HEK293 (cell line): ENCODE data around the gene STYXL1.
A peak's percentile ranks its signal among the peaks of the same experiment; 100 is the strongest.

Source experiments
- CTCF ChIA-PET: fragments of 350-600 bp; formaldehyde crosslinking; extraction: SDS; loops from one replicate; lab custom pipeline; 2021; ENCODE audit warnings: antibody characterized with exemption; lab: Yijun Ruan, JAX
- POLR2A ChIA-PET: fragments of 300-600 bp; formaldehyde crosslinking; extraction: SDS; loops from one replicate; lab custom pipeline; 2020; ENCODE audit warnings: antibody characterized with exemption, inconsistent platforms; lab: Yijun Ruan, JAX
- H3K27ac ChIP-seq: fragments of 200-500 bp; sonication (Bioruptor generic); 2 replicates; pipeline ENCODE4 v1.5.1; 2014; ENCODE audit warnings: low read depth, low read length, control low read depth, inconsistent platforms; ENCODE audit errors: extremely low read depth
- H3K36me3 ChIP-seq, 2 experiments: fragments of 200-500 bp in 1 of 2; sonication (Bioruptor generic) in 1 of 2; 1 replicate in 1 of 2; 2 replicates in 1 of 2; pipeline ENCODE4 v1.5.1; 2014 to 2017; ENCODE audit warnings: inconsistent platforms in 2 of 2, low read length in 2 of 2; ENCODE audit not compliant: control insufficient read depth in 2 of 2, insufficient read depth in 1 of 2
- H3K4me1 ChIP-seq: fragments of 200-500 bp; sonication (Bioruptor generic); 2 replicates; pipeline ENCODE4 v1.5.1; 2014; ENCODE audit warnings: mild to moderate bottlenecking, low read length, inconsistent platforms; ENCODE audit not compliant: control insufficient read depth, insufficient read depth
- H3K4me3 ChIP-seq: 2 replicates; pipeline ENCODE4 v1.5.1; 2011; ENCODE audit warnings: low read depth, mild to moderate bottlenecking, control low read depth, low read length, moderate library complexity
- H3K9me3 ChIP-seq: fragments of 200-500 bp; sonication (Bioruptor generic); 2 replicates; pipeline ENCODE4 v1.5.1; 2014; ENCODE audit warnings: low read depth, low read length, inconsistent platforms; ENCODE audit not compliant: control insufficient read depth, insufficient read depth
- BCL11B ChIP-seq: fragments of 450-650 bp; formaldehyde crosslinking; IDR thresholded peaks from 2 replicates; pipeline ENCODE4 v1.5.1; 2016; ENCODE audit warnings: low read depth, missing biosample characterization, missing genetic modification characterization
- HIC1 ChIP-seq: fragments of 450-650 bp; formaldehyde crosslinking; IDR thresholded peaks from 2 replicates; pipeline ENCODE4 v1.5.1; 2016; ENCODE audit warnings: missing biosample characterization, missing genetic modification characterization
- HOXD13 ChIP-seq: sonication (generic); formaldehyde crosslinking; IDR thresholded peaks from 2 replicates; pipeline ENCODE4 v1.8.0; 2022; ENCODE audit warnings: missing genetic modification reagents, borderline replicate concordance
- SCRT2 ChIP-seq: fragments of 450-650 bp; formaldehyde crosslinking; IDR thresholded peaks from 2 replicates; pipeline ENCODE4 v1.5.1; 2016; ENCODE audit warnings: missing biosample characterization, missing genetic modification characterization
- SP3 ChIP-seq: fragments of 450-650 bp; formaldehyde crosslinking; IDR thresholded peaks from 2 replicates; pipeline ENCODE4 v1.5.1; 2016; ENCODE audit warnings: missing biosample characterization, missing genetic modification characterization
- TSHZ1 ChIP-seq: fragments of 450-650 bp; formaldehyde crosslinking; IDR thresholded peaks from 2 replicates; pipeline ENCODE4 v1.5.1; 2016; ENCODE audit warnings: missing biosample characterization, missing genetic modification characterization, borderline replicate concordance
- ZBTB17 ChIP-seq: fragments of 450-650 bp; formaldehyde crosslinking; IDR thresholded peaks from 2 replicates; pipeline ENCODE4 v1.5.1; 2016; ENCODE audit warnings: missing biosample characterization, missing genetic modification characterization
- ZBTB7A ChIP-seq: fragments of 450-650 bp; formaldehyde crosslinking; IDR thresholded peaks from 2 replicates; pipeline ENCODE4 v1.5.1; 2016; ENCODE audit warnings: low read depth, missing biosample characterization, missing genetic modification characterization
- ZEB2 ChIP-seq: fragments of 450-650 bp; formaldehyde crosslinking; IDR thresholded peaks from 2 replicates; pipeline ENCODE4 v1.5.1; 2016; ENCODE audit warnings: missing biosample characterization, missing genetic modification characterization
- ZFP3 ChIP-seq: fragments of 450-650 bp; formaldehyde crosslinking; IDR thresholded peaks from 2 replicates; pipeline ENCODE4 v1.5.1; 2016; ENCODE audit warnings: low read depth, missing biosample characterization, missing genetic modification characterization
- ZFP37 ChIP-seq: fragments of 450-650 bp; formaldehyde crosslinking; IDR thresholded peaks from 2 replicates; pipeline ENCODE4 v1.5.1; 2016; ENCODE audit warnings: missing biosample characterization, missing genetic modification characterization
- ZFP69B ChIP-seq: fragments of 450-650 bp; formaldehyde crosslinking; IDR thresholded peaks from 2 replicates; pipeline ENCODE4 v1.5.1; 2016; ENCODE audit warnings: missing biosample characterization, missing genetic modification characterization
- ZIC2 ChIP-seq: fragments of 450-650 bp; formaldehyde crosslinking; IDR thresholded peaks from 2 replicates; pipeline ENCODE4 v1.5.1; 2016; ENCODE audit warnings: missing biosample characterization, missing genetic modification characterization
- ZNF132 ChIP-seq: fragments of 450-650 bp; formaldehyde crosslinking; IDR thresholded peaks from 2 replicates; pipeline ENCODE4 v1.5.1; 2017; ENCODE audit warnings: missing biosample characterization, missing genetic modification characterization, borderline replicate concordance
- ZNF133 ChIP-seq: fragments of 450-650 bp; formaldehyde crosslinking; IDR thresholded peaks from 2 replicates; pipeline ENCODE4 v1.5.1; 2016; ENCODE audit warnings: missing biosample characterization, missing genetic modification characterization
- ZNF146 ChIP-seq: fragments of 450-650 bp; formaldehyde crosslinking; IDR thresholded peaks from 2 replicates; pipeline ENCODE4 v1.5.1; 2016; ENCODE audit warnings: missing biosample characterization, missing genetic modification characterization
- ZNF202 ChIP-seq: fragments of 450-650 bp; formaldehyde crosslinking; IDR thresholded peaks from 2 replicates; pipeline ENCODE4 v1.5.1; 2016; ENCODE audit warnings: missing biosample characterization, missing genetic modification characterization, borderline replicate concordance
- ZNF214 ChIP-seq: fragments of 450-650 bp; formaldehyde crosslinking; IDR thresholded peaks from 2 replicates; pipeline ENCODE4 v1.5.1; 2017; ENCODE audit warnings: missing biosample characterization, mild to moderate bottlenecking, missing genetic modification characterization, borderline replicate concordance
- ZNF274 ChIP-seq, 2 experiments: fragments of 200-500 bp in 1 of 2; fragments of 450-650 bp in 1 of 2; sonication (Bioruptor generic) in 1 of 2; formaldehyde crosslinking in 1 of 2; IDR thresholded peaks; 2 replicates each; pipeline versions ENCODE4 v1.5.1 to v1.6.1; 2014 to 2016; ENCODE audit warnings: borderline replicate concordance in 1 of 2, inconsistent platforms in 1 of 2, low read length in 1 of 2, missing biosample characterization in 1 of 2, missing genetic modification characterization in 1 of 2
- ZNF302 ChIP-seq: fragments of 450-650 bp; formaldehyde crosslinking; IDR thresholded peaks from 2 replicates; pipeline ENCODE4 v1.5.1; 2016; ENCODE audit warnings: missing biosample characterization, missing genetic modification characterization, low read depth
- ZNF398 ChIP-seq: fragments of 450-650 bp; formaldehyde crosslinking; IDR thresholded peaks from 2 replicates; pipeline ENCODE4 v1.5.1; 2017; ENCODE audit warnings: missing biosample characterization, missing genetic modification characterization
- ZNF530 ChIP-seq: fragments of 450-650 bp; formaldehyde crosslinking; IDR thresholded peaks from 2 replicates; pipeline ENCODE4 v1.5.1; 2016; ENCODE audit warnings: low read depth, missing biosample characterization, missing genetic modification characterization
- ZNF660 ChIP-seq: fragments of 450-650 bp; IDR thresholded peaks from 2 replicates; pipeline ENCODE4 v1.5.1; 2018; ENCODE audit warnings: missing biosample characterization, mild to moderate bottlenecking, missing genetic modification characterization
- ZNF785 ChIP-seq: fragments of 450-650 bp; formaldehyde crosslinking; IDR thresholded peaks from 2 replicates; pipeline ENCODE4 v1.5.1; 2016; ENCODE audit warnings: missing biosample characterization, missing genetic modification characterization
- ZSCAN5A ChIP-seq: fragments of 450-650 bp; formaldehyde crosslinking; IDR thresholded peaks from 2 replicates; pipeline ENCODE4 v1.5.1; 2016; ENCODE audit warnings: missing biosample characterization, missing genetic modification characterization

The STYXL1 gene

GRCh38 chr7:76054123-76055120, 6.6 kb upstream of the STYXL1 start:
- POLR2A ChIA-PET: interaction anchor here (1.3 to 1.4 kb wide), 2 partner anchors 10 to 14 kb away, joined by 3 to 4 read pairs; no protein-coding TSS in a partner anchor
- H3K36me3 ChIP-seq: peaks cover 33 to 87% of the 10 kb centered on the region in 2 experiments
- H3K4me1 ChIP-seq: no peaks in the 10 kb centered on the region
- no peak overlapping the region for H3K27ac ChIP-seq
- TF ChIP-seq ZEB2: no peak
- TF ChIP-seq ZSCAN5A (tag by site-specific recombination): no peak
- no peak for TF ChIP-seq SP3
- TF ChIP-seq ZBTB17 (tag by site-specific recombination): 0 out of 2 replicates have a peak, but pooled peaks have one; percentile 33
- TF ChIP-seq ZNF660: 0 out of 2 replicates have a peak, but pooled peaks have one; percentile 24
- TF ChIP-seq ZIC2 (tag by site-specific recombination): peak; percentile 83
- TF ChIP-seq ZBTB7A: no peak
- peak; percentile 86 for TF ChIP-seq SCRT2 (tag by site-specific recombination)
- TF ChIP-seq ZNF785 (tag by site-specific recombination): no peak
- no peak for TF ChIP-seq ZNF133 (tag by site-specific recombination)
- no peak for TF ChIP-seq ZNF202
- H3K4me3 ChIP-seq: no peak overlapping the region
- CTCF ChIA-PET: no interaction called here
- no peaks in the 10 kb centered on the region for H3K9me3 ChIP-seq

GRCh38 chr7:76053461-76053860, 5.7 kb upstream of the STYXL1 start:
- POLR2A ChIA-PET: interaction anchor here (1.3 to 1.4 kb wide), 2 partner anchors 9 to 15 kb away, joined by 3 to 4 read pairs; no protein-coding TSS in a partner anchor
- Histone ChIP-seq H3K4me1 (no peaks in the 10 kb centered on the region; the same call in 1 of the 2 replicates), H3K9me3 (no peaks in the 10 kb centered on the region), H3K4me3 (no peak overlapping the region), H3K27ac (peak overlapping the region; percentile 12; the same call in 1 of the 2 replicates), H3K36me3 (peaks cover 31 to 82% of the 10 kb centered on the region in 2 experiments)
- CTCF ChIA-PET: interaction anchor here (0.6 kb wide), 1 partner anchor 127 kb away, joined by 6 read pairs; no protein-coding TSS in a partner anchor
- no peak for TF ChIP-seq ZBTB7A
- TF ChIP-seq ZFP69B (tag by site-specific recombination): no peak
- no peak for TF ChIP-seq ZNF146
- no peak for TF ChIP-seq ZFP3 (tag by site-specific recombination)
- TF ChIP-seq ZFP37 (tag by site-specific recombination): no peak
- no peak for TF ChIP-seq TSHZ1 (tag by site-specific recombination)
- TF ChIP-seq ZNF398: no peak
- no peak for TF ChIP-seq ZNF214
- TF ChIP-seq HOXD13: no peak
- no peak for TF ChIP-seq ZNF302 (tag by site-specific recombination)
- TF ChIP-seq HIC1 (tag by site-specific recombination): no peak
- TF ChIP-seq BCL11B (tag by site-specific recombination): no peak
- TF ChIP-seq ZNF274 (IDR thresholded peaks at IDR 0.05; ENCODE audit: low read length): no peak
- no peak for TF ChIP-seq ZNF274 (tag by site-specific recombination; IDR thresholded peaks at IDR 0.05; ENCODE audit: borderline replicate concordance)
- TF ChIP-seq ZNF530 (tag by site-specific recombination): no peak
- no peak for TF ChIP-seq ZNF132 (tag by site-specific recombination)
